IMR-90 (cell line): Measurements from ENCODE around the gene PPP2R5B. TPM values are rescaled to one million over a fixed set of nuclear protein-coding genes. Genes with fewer than 3 reads are reported as not detected.

ENCODE experiments used
- ATAC-seq: fragments of 200-7000 bp; cut with Tn5 transposase; 2 replicates; pipeline ENCODE4 v1.9.1; 2020; ENCODE audit warnings: low read depth, mild to moderate bottlenecking, moderate library complexity
- BruUV-seq: library from RNA; stranded (reverse); fragments of 400-500 nt; replicated peaks from 2 replicates; lab custom pipeline; 2021; lab: Mats Ljungman, UMichigan
- CTCF ChIA-PET: fragments of 300-600 bp; formaldehyde crosslinking; extraction: SDS; loops from one replicate; lab custom pipeline; 2021; ENCODE audit warnings: antibody characterized with exemption; lab: Yijun Ruan, JAX
- POLR2A ChIA-PET: fragments of 300-600 bp; sonication (Branson Sonifier 250); formaldehyde crosslinking; loops from one replicate; lab custom pipeline; 2022; ENCODE audit warnings: antibody characterized with exemption; ENCODE audit not compliant: unreplicated experiment; lab: Charles Lee
- DNase-seq: peaks from one replicate; pipeline ENCODE4 v3.0.0; 2013
- H2AFZ ChIP-seq: replicated peaks from 2 replicates; pipeline ENCODE3; 2013; ENCODE audit warnings: low read length, mild to moderate bottlenecking; ENCODE audit not compliant: poor library complexity
- H2AK5ac ChIP-seq: 2 replicates; pipeline ENCODE4 v1.6.1; 2013; ENCODE audit warnings: low read depth, low read length, inconsistent platforms
- H2AK9ac ChIP-seq: replicated peaks from 2 replicates; pipeline ENCODE3; 2013; ENCODE audit warnings: mild to moderate bottlenecking, low read depth, low read length, moderate library complexity; ENCODE audit not compliant: poor library complexity
- H2BK120ac ChIP-seq: 2 replicates; pipeline ENCODE4 v1.6.1; 2013; ENCODE audit warnings: low read depth, low read length, inconsistent platforms
- H2BK15ac ChIP-seq: 3 replicates; pipeline ENCODE4 v1.6.1; 2013; ENCODE audit warnings: low read depth, low read length, inconsistent platforms
- H2BK20ac ChIP-seq: 2 replicates; pipeline ENCODE4 v1.6.1; 2013; ENCODE audit warnings: low read depth, mild to moderate bottlenecking, inconsistent platforms, low read length, moderate library complexity
- H2BK5ac ChIP-seq: 2 replicates; pipeline ENCODE4 v1.6.1; 2013; ENCODE audit warnings: mild to moderate bottlenecking, low read depth, low read length, inconsistent platforms; ENCODE audit not compliant: poor library complexity, severe bottlenecking
- H3K14ac ChIP-seq: replicated peaks from 2 replicates; pipeline ENCODE4 v1.6.1; 2013; ENCODE audit warnings: low read depth, low read length, inconsistent platforms
- H3K18ac ChIP-seq: 2 replicates; pipeline ENCODE4 v1.6.1; 2013; ENCODE audit warnings: low read depth, low read length, control low read depth
- H3K23ac ChIP-seq: 2 replicates; pipeline ENCODE4 v1.6.1; 2013; ENCODE audit warnings: low read depth, low read length, inconsistent platforms
- H3K27ac ChIP-seq: 2 replicates; pipeline ENCODE4 v1.5.1; 2013; ENCODE audit warnings: mild to moderate bottlenecking, control low read depth, low read length; ENCODE audit not compliant: insufficient read depth
- H3K27me3 ChIP-seq: 2 replicates; pipeline ENCODE4 v1.6.1; 2013; ENCODE audit warnings: low read length; ENCODE audit not compliant: control insufficient read depth, insufficient read depth
- H3K36me3 ChIP-seq: 2 replicates; pipeline ENCODE4 v1.6.1; 2013; ENCODE audit warnings: low read length, mixed read lengths; ENCODE audit not compliant: control insufficient read depth, insufficient read depth
- H3K4ac ChIP-seq: 2 replicates; pipeline ENCODE4 v1.6.1; 2013; ENCODE audit warnings: low read depth, low read length, inconsistent platforms
- H3K4me1 ChIP-seq: 2 replicates; pipeline ENCODE4 v1.6.1; 2013; ENCODE audit warnings: low read length, mixed read lengths; ENCODE audit not compliant: control insufficient read depth, insufficient read depth
- H3K4me2 ChIP-seq: 2 replicates; pipeline ENCODE4 v1.6.1; 2013; ENCODE audit warnings: low read depth, mild to moderate bottlenecking, control low read depth, low read length, moderate library complexity
- H3K4me3 ChIP-seq: 2 replicates; pipeline ENCODE4 v1.5.1; 2013; ENCODE audit warnings: low read depth, mild to moderate bottlenecking, control low read depth, low read length, moderate library complexity; ENCODE audit not compliant: insufficient read depth
- H3K56ac ChIP-seq: 2 replicates; pipeline ENCODE4 v1.6.1; 2013; ENCODE audit warnings: low read length, inconsistent platforms; ENCODE audit not compliant: insufficient read depth; ENCODE audit errors: extremely low read depth
- H3K79me1 ChIP-seq, 2 experiments: 2 replicates each; pipeline ENCODE4 v1.6.1; 2013; ENCODE audit warnings: low read length in 2 of 2, inconsistent platforms in 1 of 2, low read depth in 1 of 2
- H3K9ac ChIP-seq: 2 replicates; pipeline ENCODE4 v1.6.1; 2013; ENCODE audit warnings: low read depth, low read length, control low read depth
- H3K9me1 ChIP-seq: 2 replicates; pipeline ENCODE4 v1.6.1; 2013; ENCODE audit warnings: low read length, inconsistent platforms; ENCODE audit not compliant: insufficient read depth
- H3K9me3 ChIP-seq: 2 replicates; pipeline ENCODE4 v1.6.1; 2013; ENCODE audit warnings: low read length; ENCODE audit not compliant: control insufficient read depth, insufficient read depth
- H4K20me1 ChIP-seq: 2 replicates; pipeline ENCODE4 v1.6.1; 2013; ENCODE audit warnings: low read length, inconsistent platforms; ENCODE audit not compliant: insufficient read depth
- H4K5ac ChIP-seq: 2 replicates; pipeline ENCODE4 v1.6.1; 2013; ENCODE audit warnings: mild to moderate bottlenecking, low read depth, low read length, control low read depth
- H4K8ac ChIP-seq, 2 experiments: 2 replicates each; pipeline ENCODE4 v1.6.1; 2013; ENCODE audit warnings: low read depth in 2 of 2, low read length in 2 of 2, control low read depth in 1 of 2, inconsistent platforms in 1 of 2
- H4K91ac ChIP-seq: 2 replicates; pipeline ENCODE4 v1.6.1; 2013; ENCODE audit warnings: low read depth, low read length, inconsistent platforms; ENCODE audit not compliant: insufficient read depth
- CEBPB ChIP-seq: IDR thresholded peaks from 2 replicates; pipeline ENCODE4 v1.6.1; 2012; ENCODE audit warnings: low read depth, low read length, improper control_type of control experiment
- CHD1 ChIP-seq: IDR thresholded peaks from 2 replicates; pipeline ENCODE4 v1.6.1; 2012; ENCODE audit warnings: low read depth, low read length, improper control_type of control experiment
- CTCF ChIP-seq: conservative IDR thresholded peaks from 2 replicates; pipeline ENCODE4 v1.5.1; 2012; ENCODE audit warnings: mild to moderate bottlenecking, low read depth, low read length, improper control_type of control experiment
- ELK1 ChIP-seq: fragments of 150-350 bp; IDR thresholded peaks from 2 replicates; pipeline ENCODE4 v1.6.1; 2016; ENCODE audit warnings: low read depth, mild to moderate bottlenecking, low read length, moderate library complexity, borderline replicate concordance
- FOS ChIP-seq: fragments of 150-350 bp; IDR thresholded peaks from 2 replicates; pipeline ENCODE4 v1.6.1; 2016; ENCODE audit warnings: low read depth, low read length
- MAFK ChIP-seq: IDR thresholded peaks from 2 replicates; pipeline ENCODE4 v1.6.1; 2012; ENCODE audit warnings: low read depth, low read length, improper control_type of control experiment
- MAZ ChIP-seq: IDR thresholded peaks from 2 replicates; pipeline ENCODE4 v1.6.1; 2012; ENCODE audit warnings: low read depth, mild to moderate bottlenecking, low read length, improper control_type of control experiment, moderate library complexity, borderline replicate concordance
- MXI1 ChIP-seq: IDR thresholded peaks from 2 replicates; pipeline ENCODE4 v1.6.1; 2012; ENCODE audit warnings: low read depth, mild to moderate bottlenecking, low read length, moderate library complexity, borderline replicate concordance
- NFE2L2 ChIP-seq: fragments of 150-350 bp; IDR thresholded peaks from 2 replicates; pipeline ENCODE4 v1.6.1; 2016; ENCODE audit warnings: low read depth, mild to moderate bottlenecking, low read length
- POLR2A ChIP-seq: IDR thresholded peaks from 2 replicates; pipeline ENCODE4 v1.6.1; 2012; ENCODE audit warnings: mild to moderate bottlenecking, low read depth, low read length
- RFX5 ChIP-seq: IDR thresholded peaks from 2 replicates; pipeline ENCODE4 v1.8.0; 2012; ENCODE audit warnings: low read depth, mild to moderate bottlenecking, low read length, moderate library complexity
- USF2 ChIP-seq: fragments of 150-350 bp; IDR thresholded peaks from 2 replicates; pipeline ENCODE4 v1.6.1; 2017; ENCODE audit warnings: mild to moderate bottlenecking, antibody characterized with exemption, low read length, low read depth
- WGBS, 2 experiments: methylation state at CpG; one replicate each; pipeline versions ENCODE4 v1.1.5 to v1.1.7; 2013; ENCODE audit warnings: missing lambda C conversion rate in 2 of 2; ENCODE audit not compliant: insufficient read length in 1 of 2; ENCODE audit errors: extremely low coverage in 2 of 2; 5-methylcytosine and 5-hydroxymethylcytosine counted together
- dilution Hi-C: fragments of 300-500 bp; cut with HindIII; formaldehyde crosslinking; loops from one replicate; pipeline ENCODE4 v1.14.3; 2018; ENCODE audit warnings: low sequenced_read_pairs; ENCODE audit not compliant: unreplicated experiment
- in situ Hi-C: fragments of 300-500 bp; cut with MboI; formaldehyde crosslinking; loops from 3 replicates; pipeline ENCODE4 v1.14.3; 2019; ENCODE audit warnings: low sequenced_read_pairs, inconsistent platforms, mixed read lengths
- intact Hi-C: fragments of 100-400 bp; cut with micrococcal nuclease; formaldehyde crosslinking; loops from 2 replicates; pipeline ENCODE4 v1.10.0; 2022
- polyA plus RNA-seq, 3 experiments: library from polyadenylated mRNA; depleted of rRNA; stranded (reverse); fragments of >200 nt; gene quantifications; 2 replicates each; pipeline ENCODE4 v1.2.3, GENCODE V29; 2012; ENCODE audit warnings: low replicate concordance in 1 of 3
- total RNA-seq: library from RNA; depleted of rRNA; stranded (reverse); fragments of >200 nt; gene quantifications from 2 replicates; pipeline ENCODE4 v1.2.3, GENCODE V29; 2012

Gene PPP2R5B
- total and polyA plus RNA-seq, 2 of the 4 experiments (the other 2 are of a cell fraction) = 6.5 to 23.6 TPM

GRCh38 chr11:64891215-64891848 lies 33.2 kb upstream of the PPP2R5B start:
- no peak overlapping the region for H2AFZ ChIP-seq
- no peak overlapping the region for H4K91ac ChIP-seq
- WGBS, 2 experiments = 90% methylated on average over 20 of the region's 25 CpGs; no CpG with 5 or more reads in 1 of the 2 experiments
- ChIA-PET CTCF (interaction anchor here (0.6 to 1.4 kb wide), 2 partner anchors 36 to 43 kb away, joined by 3 to 5 read pairs; no protein-coding TSS in a partner anchor), POLR2A (no interaction called here)
- H2AK5ac ChIP-seq = 0 out of 2 replicates have a peak overlapping the region, but pooled peaks have one; percentile 10
- H4K8ac ChIP-seq = no peak overlapping the region
- no peak overlapping the region for H3K14ac ChIP-seq
- peak overlapping the region; percentile 40 for H2AK9ac ChIP-seq
- DNase-seq (no peak), ATAC-seq (no peak)
- H3K4me3 ChIP-seq = no peak overlapping the region
- H3K4me2 ChIP-seq = no peak overlapping the region
- H3K79me1 ChIP-seq = peaks cover 0 to 3% of the 10 kb centered on the region in 2 experiments; a peak in 1 of 4 replicates
- TF ChIP-seq ELK1 = no peak
- TF ChIP-seq MAFK = no peak
- no peak for TF ChIP-seq USF2
- no peak for TF ChIP-seq CTCF
- no peak for TF ChIP-seq CHD1
- TF ChIP-seq MAZ = no peak
- no peak for TF ChIP-seq FOS
- no peak for TF ChIP-seq MXI1
- no peak for TF ChIP-seq POLR2A
- no peak for TF ChIP-seq CEBPB
- TF ChIP-seq NFE2L2 = no peak
- no peak for TF ChIP-seq RFX5
- peaks cover 5% of the 10 kb centered on the region; the same call in 1 of the 2 replicates for H3K4me1 ChIP-seq
- peaks cover 6% of the 10 kb centered on the region; the same call in 1 of the 2 replicates for H3K36me3 ChIP-seq
- no peak overlapping the region for H2BK20ac ChIP-seq
- in situ Hi-C loops = loop anchor here (5.0 kb wide), 1 partner anchor 44 kb away; no protein-coding TSS in a partner anchor
- no peak overlapping the region for H3K18ac ChIP-seq
- no peak overlapping the region for H3K9ac ChIP-seq
- H3K27me3 ChIP-seq = no peaks in the 10 kb centered on the region
- no peak overlapping the region for H2BK5ac ChIP-seq
- no peak overlapping the region for H3K23ac ChIP-seq
- BruUV-seq = no TSS peak
- intact Hi-C loops = no loop called here
- H2BK15ac ChIP-seq = no peak overlapping the region
- H3K56ac ChIP-seq = no peak overlapping the region
- dilution Hi-C loops = no loop called here
- peaks cover 4% of the 10 kb centered on the region; the same call in 1 of the 2 replicates for H4K20me1 ChIP-seq
- H3K27ac ChIP-seq = no peak overlapping the region
- no peaks in the 10 kb centered on the region for H3K9me3 ChIP-seq
- 0 out of 2 replicates have a peak, but pooled peaks cover 3% of the 10 kb centered on the region for H3K9me1 ChIP-seq
- no peak overlapping the region for H4K5ac ChIP-seq
- no peak overlapping the region for H2BK120ac ChIP-seq
- no peak overlapping the region for H3K4ac ChIP-seq
